Bronchial epithelial cell (primary cell): ENCODE data around the gene KCNAB1. TPM values are rescaled to one million over a fixed set of nuclear protein-coding genes. Genes with fewer than 3 reads are reported as not detected.

Source experiments
- DNase-seq: peaks from one replicate; pipeline ENCODE4 v3.0.0-alpha.2; 2010; ENCODE audit warnings: low read depth
- FAIRE-seq: peaks from 2 replicates; lab custom pipeline; 2011; peaks lifted over from hg19 to GRCh38; lab: Jason Lieb, UNC
- H3K27me3 ChIP-seq: 2 replicates; pipeline ENCODE4 v1.5.1; 2011; ENCODE audit warnings: low read length; ENCODE audit not compliant: control insufficient read depth, insufficient read depth
- H3K36me3 ChIP-seq: 2 replicates; pipeline ENCODE4 v1.5.1; 2011; ENCODE audit warnings: low read length; ENCODE audit not compliant: control insufficient read depth, insufficient read depth
- H3K4me3 ChIP-seq: 2 replicates; pipeline ENCODE4 v1.5.1; 2011; ENCODE audit warnings: mild to moderate bottlenecking, low read depth, low read length, control low read depth
- total RNA-seq: library from RNA; depleted of rRNA; stranded (reverse); fragments of >200 nt; gene quantifications from 2 replicates; pipeline ENCODE4 v1.2.1, GENCODE V29; 2014
- TF ChIP-seq, protein P1 (sequence below): IDR thresholded peaks from 2 replicates; pipeline ENCODE4 v1.5.1; 2011; ENCODE audit warnings: mild to moderate bottlenecking, moderate library complexity, low read length, control low read depth, inconsistent platforms; ENCODE audit not compliant: insufficient read depth, severe bottlenecking

KCNAB1 gene
- total RNA-seq, 1 donor from 2014 or later: 0.26 TPM

DNA sequence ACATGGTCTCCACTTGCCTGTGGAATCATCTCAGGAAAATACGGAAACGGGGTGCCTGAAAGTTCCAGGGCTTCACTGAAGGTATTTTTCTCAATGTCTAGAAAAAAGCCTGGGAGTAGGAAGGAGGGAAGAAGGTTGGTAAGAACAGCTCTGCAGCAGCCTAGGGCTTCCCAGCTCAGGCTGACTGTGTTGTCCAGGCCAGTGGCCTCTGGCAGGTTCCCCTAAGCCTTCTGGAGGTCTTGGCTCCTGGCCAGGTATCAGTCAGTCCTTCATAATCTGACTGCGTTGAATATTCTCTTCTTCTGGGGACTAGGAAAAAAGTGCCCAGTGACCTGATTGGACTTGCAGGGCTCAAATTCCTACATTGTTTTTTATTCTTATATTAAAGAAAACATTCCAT, 395.9 kb downstream of the KCNAB1 start:
- no peaks in the 10 kb centered on the region for H3K36me3 ChIP-seq
- no peak for DNase-seq
- TF ChIP-seq, protein P1, sequence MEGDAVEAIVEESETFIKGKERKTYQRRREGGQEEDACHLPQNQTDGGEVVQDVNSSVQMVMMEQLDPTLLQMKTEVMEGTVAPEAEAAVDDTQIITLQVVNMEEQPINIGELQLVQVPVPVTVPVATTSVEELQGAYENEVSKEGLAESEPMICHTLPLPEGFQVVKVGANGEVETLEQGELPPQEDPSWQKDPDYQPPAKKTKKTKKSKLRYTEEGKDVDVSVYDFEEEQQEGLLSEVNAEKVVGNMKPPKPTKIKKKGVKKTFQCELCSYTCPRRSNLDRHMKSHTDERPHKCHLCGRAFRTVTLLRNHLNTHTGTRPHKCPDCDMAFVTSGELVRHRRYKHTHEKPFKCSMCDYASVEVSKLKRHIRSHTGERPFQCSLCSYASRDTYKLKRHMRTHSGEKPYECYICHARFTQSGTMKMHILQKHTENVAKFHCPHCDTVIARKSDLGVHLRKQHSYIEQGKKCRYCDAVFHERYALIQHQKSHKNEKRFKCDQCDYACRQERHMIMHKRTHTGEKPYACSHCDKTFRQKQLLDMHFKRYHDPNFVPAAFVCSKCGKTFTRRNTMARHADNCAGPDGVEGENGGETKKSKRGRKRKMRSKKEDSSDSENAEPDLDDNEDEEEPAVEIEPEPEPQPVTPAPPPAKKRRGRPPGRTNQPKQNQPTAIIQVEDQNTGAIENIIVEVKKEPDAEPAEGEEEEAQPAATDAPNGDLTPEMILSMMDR: no peak
- H3K4me3 ChIP-seq: no peak overlapping the region
- FAIRE-seq: no peak
- H3K27me3 ChIP-seq: no peaks in the 10 kb centered on the region

DNA sequence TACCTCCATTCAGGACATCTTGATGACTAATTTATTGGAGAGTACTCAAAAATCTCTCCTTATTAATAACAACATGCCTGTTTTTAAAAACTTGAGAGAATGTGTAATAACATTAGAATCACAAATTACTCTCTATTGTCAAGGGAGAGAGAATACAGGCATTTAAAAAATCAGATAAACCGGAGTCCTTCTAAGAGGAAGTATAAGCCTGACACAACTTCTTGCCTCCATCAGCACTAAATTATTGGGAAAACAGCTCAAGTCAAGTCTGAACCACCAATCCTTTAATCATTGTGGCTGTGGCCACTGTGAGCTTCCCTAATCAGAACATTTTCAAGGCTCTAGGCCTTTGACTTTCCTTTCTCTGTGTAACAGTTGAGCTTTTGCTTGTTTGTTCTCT, 396.6 kb downstream of the KCNAB1 start:
- FAIRE-seq: no peak
- Histone ChIP-seq H3K4me3 (no peak overlapping the region), H3K27me3 (no peaks in the 10 kb centered on the region), H3K36me3 (no peaks in the 10 kb centered on the region)
- TF ChIP-seq, protein P1: no peak
- no peak for DNase-seq

DNA sequence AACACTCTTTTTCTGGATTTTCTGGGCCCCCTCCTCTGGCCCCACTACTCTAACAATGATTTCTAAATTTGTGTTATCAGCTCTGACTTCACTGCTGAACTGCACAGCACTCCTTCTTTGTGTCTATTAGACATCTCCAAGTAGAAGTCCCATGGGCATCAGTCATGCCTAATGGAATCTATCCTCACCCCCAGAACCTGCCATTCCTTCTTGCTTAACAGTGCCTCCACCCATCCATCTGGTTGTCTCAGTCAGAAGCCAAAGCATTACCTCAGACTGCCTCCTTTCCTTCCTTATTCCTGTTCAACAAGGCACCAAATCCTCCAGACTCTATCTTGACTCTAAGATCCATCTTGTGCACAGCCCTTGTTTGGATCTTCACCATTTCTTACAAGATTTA, 398.3 kb downstream of the KCNAB1 start:
- H3K27me3 ChIP-seq: no peaks in the 10 kb centered on the region
- FAIRE-seq: no peak
- H3K4me3 ChIP-seq: no peak overlapping the region
- peak; percentile 52 for DNase-seq
- TF ChIP-seq, protein P1: no peak
- H3K36me3 ChIP-seq: no peaks in the 10 kb centered on the region

DNA sequence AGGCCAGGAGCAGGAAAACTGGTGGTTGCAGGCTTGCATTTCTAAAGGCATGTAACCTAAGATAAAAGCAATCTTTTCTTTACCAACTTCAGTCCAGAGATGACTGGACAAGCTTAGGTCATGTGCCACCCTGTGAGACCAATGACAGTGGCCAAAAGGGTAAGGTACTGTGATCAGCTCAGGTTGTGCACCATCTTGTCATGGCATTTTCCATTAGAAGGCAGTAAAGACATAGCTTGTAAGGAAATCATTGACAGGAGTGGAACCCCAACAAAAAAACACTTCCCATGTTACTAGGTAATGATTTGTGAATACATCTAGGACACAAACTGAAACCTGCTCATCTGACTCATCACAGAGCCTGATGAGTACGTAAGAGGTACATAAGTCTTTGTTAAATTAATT, 399.4 kb downstream of the KCNAB1 start:
- Histone ChIP-seq H3K36me3 (no peaks in the 10 kb centered on the region), H3K27me3 (no peaks in the 10 kb centered on the region), H3K4me3 (no peak overlapping the region)
- DNase-seq (peak; percentile 35), FAIRE-seq (no peak)
- TF ChIP-seq, protein P1: no peak

DNA sequence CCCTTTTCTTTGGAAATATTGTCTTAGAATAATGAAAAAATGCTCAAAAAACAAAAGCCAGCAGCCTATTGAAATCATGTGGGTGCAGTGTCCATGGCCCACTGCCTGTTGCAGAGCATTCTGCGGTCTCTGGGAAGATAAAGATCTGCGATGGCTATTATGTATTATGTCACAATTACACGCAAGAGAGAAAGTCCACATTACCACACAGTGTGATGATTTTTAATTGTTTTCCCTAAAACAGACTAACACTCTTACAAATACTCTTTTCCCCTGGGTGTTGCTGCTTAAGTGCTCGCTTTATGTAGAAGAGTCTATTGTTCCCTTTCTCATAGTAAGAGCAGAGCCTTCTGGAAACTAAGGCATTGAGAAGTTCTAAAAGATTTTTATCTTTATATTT, 402.3 kb downstream of the KCNAB1 start:
- FAIRE-seq: no peak
- DNase-seq: no peak
- TF ChIP-seq, protein P1: no peak

DNA sequence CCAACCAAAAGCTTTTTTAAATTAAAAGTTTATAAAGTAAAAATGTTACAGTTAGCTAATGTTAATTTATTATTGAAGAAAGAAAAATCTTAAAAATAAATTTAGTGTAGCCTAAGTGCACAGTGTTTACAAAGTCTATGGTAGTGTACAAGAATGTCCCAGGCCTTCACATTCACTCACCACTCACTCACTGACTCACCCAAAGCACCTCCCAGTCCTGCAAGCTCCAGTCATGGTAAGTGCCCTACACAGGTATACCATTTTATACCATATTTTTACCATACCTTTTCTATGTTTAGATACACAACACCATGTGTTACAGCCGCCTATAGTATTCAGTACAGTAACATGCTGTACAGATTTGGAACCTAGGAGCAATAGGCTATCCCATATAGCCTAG, 405.4 kb downstream of the KCNAB1 start:
- TF ChIP-seq, protein P1: no peak
- Histone ChIP-seq H3K4me3 (no peak overlapping the region), H3K27me3 (no peaks in the 10 kb centered on the region), H3K36me3 (no peaks in the 10 kb centered on the region)
- DNase-seq: peak; percentile 69
- no peak for FAIRE-seq

More for the DNA sequence above, 402.3 kb downstream of the KCNAB1 start:
- no peaks in the 10 kb centered on the region for H3K27me3 ChIP-seq
- no peaks in the 10 kb centered on the region for H3K36me3 ChIP-seq
- no peak overlapping the region for H3K4me3 ChIP-seq
